MM.1S (cell line): ENCODE results near the gene CCDC102A.

Experiments
- DNase-seq: peaks from one replicate; pipeline ENCODE4 v3.0.0-alpha.2; 2015
- H2AFZ ChIP-seq: fragments of 300-600 bp; sonication (generic); 2 replicates; pipeline ENCODE4 v1.6.0; 2016; ENCODE audit warnings: antibody characterized with exemption, low read length
- H3F3A ChIP-seq: fragments of 300-600 bp; sonication (generic); 2 replicates; pipeline ENCODE4 v1.6.1; 2016; ENCODE audit warnings: mild to moderate bottlenecking, antibody characterized with exemption, low read length, moderate library complexity, mixed read lengths; ENCODE audit not compliant: insufficient read depth
- H3K27ac ChIP-seq: fragments of 300-600 bp; sonication (generic); 2 replicates; pipeline ENCODE4 v1.5.1; 2016; ENCODE audit warnings: mild to moderate bottlenecking, low read length
- H3K27me3 ChIP-seq: fragments of 300-600 bp; sonication (generic); replicated peaks from 2 replicates; pipeline ENCODE4 v1.6.0; 2016; ENCODE audit warnings: low read length; ENCODE audit not compliant: insufficient read depth
- H3K36me3 ChIP-seq: fragments of 300-600 bp; sonication (generic); replicated peaks from 2 replicates; pipeline ENCODE4 v1.6.1; 2016; ENCODE audit warnings: mild to moderate bottlenecking, low read length, mixed read lengths; ENCODE audit not compliant: insufficient read depth
- H3K4me1 ChIP-seq: fragments of 300-600 bp; sonication (generic); 2 replicates; pipeline ENCODE4 v1.6.1; 2016; ENCODE audit warnings: low read length, mixed read lengths
- H3K4me2 ChIP-seq: fragments of 300-600 bp; sonication (generic); 2 replicates; pipeline ENCODE4 v1.6.0; 2016; ENCODE audit warnings: low read depth, low read length
- H3K4me3 ChIP-seq: fragments of 300-600 bp; sonication (generic); 2 replicates; pipeline ENCODE4 v1.5.1; 2016; ENCODE audit warnings: low read length, mixed read lengths
- H3K79me2 ChIP-seq: fragments of 300-600 bp; sonication (generic); 2 replicates; pipeline ENCODE4 v1.6.1; 2016; ENCODE audit warnings: mixed run types, low read length, mixed read lengths
- H3K9ac ChIP-seq: fragments of 300-600 bp; sonication (generic); 2 replicates; pipeline ENCODE4 v1.6.1; 2016; ENCODE audit warnings: low read length, mixed read lengths
- H3K9me2 ChIP-seq: fragments of 300-600 bp; sonication (generic); replicated peaks from 2 replicates; pipeline ENCODE4 v1.6.1; 2016; ENCODE audit warnings: mild to moderate bottlenecking, low read length, mixed read lengths; ENCODE audit not compliant: insufficient read depth
- H3K9me3 ChIP-seq: fragments of 300-600 bp; sonication (generic); replicated peaks from 2 replicates; pipeline ENCODE4 v1.6.1; 2016; ENCODE audit warnings: mild to moderate bottlenecking, low read length, mixed read lengths; ENCODE audit not compliant: insufficient read depth
- H4K20me1 ChIP-seq: fragments of 300-600 bp; sonication (generic); 2 replicates; pipeline ENCODE4 v1.6.1; 2016; ENCODE audit warnings: mild to moderate bottlenecking, low read length, moderate library complexity, mixed read lengths; ENCODE audit not compliant: insufficient read depth
- EZH2 ChIP-seq: fragments of 300-600 bp; sonication (generic); optimal IDR thresholded peaks from 2 replicates; pipeline ENCODE3; 2017; ENCODE audit warnings: low read depth, mild to moderate bottlenecking, antibody characterized with exemption, low read length, mixed read lengths
- EZH2phosphoT487 ChIP-seq: fragments of 300-600 bp; sonication (generic); IDR thresholded peaks from 2 replicates; pipeline ENCODE4 v1.6.1; 2018; ENCODE audit warnings: antibody characterized with exemption, low read length
- TF ChIP-seq, protein P1 (sequence below): fragments of 300-600 bp; sonication (generic); IDR thresholded peaks from 2 replicates; pipeline ENCODE4 v1.5.1; 2016; ENCODE audit warnings: antibody characterized with exemption, low read length, mixed read lengths

Gene CCDC102A

DNA sequence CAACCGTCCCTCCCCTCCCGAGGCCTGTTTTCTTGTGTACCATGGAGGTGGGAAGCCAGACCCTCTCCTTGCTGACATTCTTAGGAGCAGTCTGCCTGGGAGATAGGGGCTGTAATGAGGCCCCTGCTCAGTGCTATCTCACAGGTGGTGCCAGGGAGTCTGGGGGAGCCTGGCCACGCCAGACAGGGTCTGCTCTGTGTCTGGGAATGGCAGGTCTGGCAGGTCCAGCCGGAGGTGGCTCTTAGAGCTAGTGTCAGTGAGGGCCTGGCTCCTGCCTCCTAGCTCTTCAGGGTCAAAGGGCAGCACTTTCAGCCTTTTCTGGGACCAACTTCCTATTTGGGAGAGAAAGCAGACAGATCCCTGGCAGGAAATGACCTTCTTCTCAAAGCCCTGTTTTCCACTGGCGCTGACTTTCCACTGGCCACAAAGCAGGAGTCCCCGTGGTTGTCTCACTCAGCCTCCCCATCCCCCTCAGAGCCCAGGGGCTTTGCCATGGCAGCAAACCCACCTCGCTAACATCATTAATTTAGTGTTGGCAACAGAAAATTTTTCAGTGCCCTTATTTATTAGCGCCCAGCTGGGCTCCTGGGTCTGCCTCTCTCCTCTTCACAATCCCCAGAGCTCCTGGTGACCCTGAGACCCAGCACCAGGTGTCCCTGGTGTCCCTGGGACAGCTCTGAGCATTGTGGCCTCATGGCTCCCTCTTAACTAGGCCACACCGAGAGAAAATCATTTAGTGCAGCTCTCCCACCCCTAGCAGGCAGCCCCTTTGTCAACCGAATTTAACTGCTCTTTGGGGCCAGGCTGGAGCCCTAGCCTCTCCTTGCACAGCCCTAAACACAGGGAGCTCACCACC lies 26.1 kb downstream of the CCDC102A start:
- Histone ChIP-seq H3K36me3 (no peaks in the 10 kb centered on the region), H3K79me2 (no peaks in the 10 kb centered on the region), H3K4me1 (no peaks in the 10 kb centered on the region), H4K20me1 (no peaks in the 10 kb centered on the region), H3K4me2 (no peak overlapping the region), H3K4me3 (no peak overlapping the region), H2AFZ (no peak overlapping the region), H3K9ac (no peak overlapping the region), H3K27ac (no peak overlapping the region), H3F3A (no peaks in the 10 kb centered on the region), H3K9me3 (no peaks in the 10 kb centered on the region), H3K9me2 (no peaks in the 10 kb centered on the region), H3K27me3 (0 out of 2 replicates have a peak, but pooled peaks cover 5% of the 10 kb centered on the region)
- TF ChIP-seq EZH2phosphoT487 = no peak
- TF ChIP-seq, protein P1, sequence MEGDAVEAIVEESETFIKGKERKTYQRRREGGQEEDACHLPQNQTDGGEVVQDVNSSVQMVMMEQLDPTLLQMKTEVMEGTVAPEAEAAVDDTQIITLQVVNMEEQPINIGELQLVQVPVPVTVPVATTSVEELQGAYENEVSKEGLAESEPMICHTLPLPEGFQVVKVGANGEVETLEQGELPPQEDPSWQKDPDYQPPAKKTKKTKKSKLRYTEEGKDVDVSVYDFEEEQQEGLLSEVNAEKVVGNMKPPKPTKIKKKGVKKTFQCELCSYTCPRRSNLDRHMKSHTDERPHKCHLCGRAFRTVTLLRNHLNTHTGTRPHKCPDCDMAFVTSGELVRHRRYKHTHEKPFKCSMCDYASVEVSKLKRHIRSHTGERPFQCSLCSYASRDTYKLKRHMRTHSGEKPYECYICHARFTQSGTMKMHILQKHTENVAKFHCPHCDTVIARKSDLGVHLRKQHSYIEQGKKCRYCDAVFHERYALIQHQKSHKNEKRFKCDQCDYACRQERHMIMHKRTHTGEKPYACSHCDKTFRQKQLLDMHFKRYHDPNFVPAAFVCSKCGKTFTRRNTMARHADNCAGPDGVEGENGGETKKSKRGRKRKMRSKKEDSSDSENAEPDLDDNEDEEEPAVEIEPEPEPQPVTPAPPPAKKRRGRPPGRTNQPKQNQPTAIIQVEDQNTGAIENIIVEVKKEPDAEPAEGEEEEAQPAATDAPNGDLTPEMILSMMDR = no peak
- no peak for TF ChIP-seq EZH2
- DNase-seq = no peak

DNA sequence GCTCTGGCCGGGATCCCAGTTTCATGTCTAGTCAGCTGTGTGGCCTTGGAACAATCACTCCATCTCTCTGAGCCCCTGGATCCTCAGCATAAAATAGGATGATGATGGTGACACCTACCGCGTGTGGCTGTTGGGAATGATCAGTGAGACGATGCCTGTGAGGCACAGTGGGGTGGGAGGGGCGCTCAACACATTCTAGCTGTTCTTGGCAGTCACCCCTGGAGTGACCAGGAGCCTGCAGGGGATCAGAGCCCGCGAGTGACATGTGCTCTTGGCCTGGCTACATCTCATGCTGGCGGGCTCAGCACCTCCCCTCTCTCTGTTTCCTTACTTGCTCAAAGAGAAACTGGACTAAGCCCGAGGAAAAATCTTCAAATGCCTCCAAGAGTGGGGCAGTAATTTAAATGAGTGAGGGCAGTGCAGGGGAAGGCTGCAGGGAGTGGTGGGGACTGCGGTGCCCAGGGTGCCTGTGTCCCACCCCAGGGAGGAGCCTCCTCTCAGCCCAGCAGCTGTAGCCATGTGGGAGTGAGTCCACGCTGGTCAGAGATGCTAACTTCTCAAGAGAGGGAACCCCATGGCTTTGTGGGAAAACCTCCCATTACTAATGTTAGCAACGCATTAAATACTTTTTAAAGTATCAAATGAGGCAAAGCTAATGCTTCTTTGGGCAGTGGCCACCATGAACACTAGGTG lies 27.0 kb downstream of the CCDC102A start:
- Histone ChIP-seq H4K20me1 (no peaks in the 10 kb centered on the region), H3K4me3 (no peak overlapping the region), H3F3A (no peaks in the 10 kb centered on the region), H3K9me2 (no peaks in the 10 kb centered on the region), H3K27me3 (0 out of 2 replicates have a peak, but pooled peaks cover 5% of the 10 kb centered on the region), H3K79me2 (no peaks in the 10 kb centered on the region), H3K9ac (no peak overlapping the region), H3K27ac (no peak overlapping the region), H3K4me1 (no peaks in the 10 kb centered on the region), H3K9me3 (no peaks in the 10 kb centered on the region), H2AFZ (no peak overlapping the region), H3K4me2 (no peak overlapping the region), H3K36me3 (no peaks in the 10 kb centered on the region)
- no peak for TF ChIP-seq EZH2phosphoT487
- TF ChIP-seq, protein P1 = no peak
- TF ChIP-seq EZH2 = no peak
- no peak for DNase-seq

DNA sequence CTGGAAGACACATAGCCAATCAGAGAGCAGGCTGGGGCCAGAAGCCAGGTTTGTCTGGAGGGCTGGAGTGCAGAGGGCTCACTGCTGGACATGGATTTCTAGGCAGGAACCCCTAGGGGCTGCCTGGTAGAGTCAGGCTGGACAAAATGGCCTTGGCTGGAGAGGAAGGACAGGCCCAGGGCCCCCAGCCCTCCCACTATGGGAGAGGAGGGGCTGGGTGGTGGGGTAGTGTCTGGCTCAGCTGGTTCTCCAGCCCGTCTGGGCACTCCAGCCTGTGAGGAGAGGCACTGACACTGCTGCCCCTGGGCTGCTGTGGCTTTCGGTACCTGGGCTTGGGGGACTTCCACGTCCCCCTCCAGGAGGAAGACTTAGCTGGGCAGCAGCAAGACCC lies 28.3 kb downstream of the CCDC102A start:
- DNase-seq = no peak
- Histone ChIP-seq H3K4me2 (no peak overlapping the region), H3K4me1 (no peaks in the 10 kb centered on the region)

More for the DNA sequence above, 28.3 kb downstream of the CCDC102A start:
- Histone ChIP-seq H3K9me3 (no peaks in the 10 kb centered on the region), H3K36me3 (no peaks in the 10 kb centered on the region), H3K4me3 (no peak overlapping the region), H3F3A (no peaks in the 10 kb centered on the region), H2AFZ (no peak overlapping the region), H3K9ac (no peak overlapping the region), H3K27me3 (0 out of 2 replicates have a peak, but pooled peaks cover 5% of the 10 kb centered on the region), H3K27ac (no peak overlapping the region), H3K79me2 (no peaks in the 10 kb centered on the region), H3K9me2 (no peaks in the 10 kb centered on the region), H4K20me1 (no peaks in the 10 kb centered on the region)
- TF ChIP-seq EZH2 = no peak
- no peak for TF ChIP-seq EZH2phosphoT487
- TF ChIP-seq, protein P1 = no peak
